HG03565 (cell line): Measurements from ENCODE around the gene LCTL.

Source experiments
- ATAC-seq: cut with Tn5 transposase; IDR thresholded peaks from one replicate; pipeline ENCODE4 v1.9.1; 2021; ENCODE audit warnings: mild to moderate bottlenecking, moderate library complexity; ENCODE audit not compliant: unreplicated experiment

LCTL gene

GRCh38 chr15:66566963-66567531 lies 1.2 kb upstream of the LCTL start:
- no peak for ATAC-seq

GRCh38 chr15:66565141-66565641 lies 607 bp downstream of the LCTL start:
- no peak for ATAC-seq

GRCh38 chr15:66564136-66565041 lies 1.4 kb downstream of the LCTL start:
- no peak for ATAC-seq

GRCh38 chr15:66563566-66564110 lies 2.2 kb downstream of the LCTL start:
- ATAC-seq: no peak

- no peak for ATAC-seq
These were observed 2.7 kb downstream of the LCTL start for GRCh38 chr15:66563126-66563525.

GRCh38 chr15:66560856-66561525 lies 4.8 kb downstream of the LCTL start:
- no peak for ATAC-seq

GRCh38 chr15:66558271-66558670 lies 7.5 kb downstream of the LCTL start:
- no peak for ATAC-seq

GRCh38 chr15:66555685-66556084 lies 10.1 kb downstream of the LCTL start:
- ATAC-seq: no peak

GRCh38 chr15:66545255-66545654 lies 20.5 kb downstream of the LCTL start:
- ATAC-seq: no peak

GRCh38 chr15:66542896-66543295 lies 22.9 kb downstream of the LCTL start:
- no peak for ATAC-seq

GRCh38 chr15:66535056-66535455 lies 30.7 kb downstream of the LCTL start:
- no peak for ATAC-seq

GRCh38 chr15:66524838-66525237 lies 41.0 kb downstream of the LCTL start:
- ATAC-seq: no peak

- ATAC-seq: no peak
These were observed 41.9 kb downstream of the LCTL start for GRCh38 chr15:66523926-66524325.

GRCh38 chr15:66515901-66516322 lies 49.9 kb downstream of the LCTL start:
- ATAC-seq: no peak

- ATAC-seq: no peak
These were observed 51.2 kb downstream of the LCTL start for GRCh38 chr15:66514586-66514985.

GRCh38 chr15:66508293-66508883 lies 57.4 kb downstream of the LCTL start:
- ATAC-seq: no peak

- ATAC-seq: no peak
These were observed 60.0 kb downstream of the LCTL start for GRCh38 chr15:66505818-66506217.

- ATAC-seq: no peak
These were observed 60.4 kb downstream of the LCTL start for GRCh38 chr15:66505430-66505811.

GRCh38 chr15:66504563-66505429 lies 61.0 kb downstream of the LCTL start, which contains the start of the genes RPL4 and ZWILCH:
Gene RPL4 (minus strand): TSS chr15:66504855. CDS start chr15:66504790, 65 bp downstream.
Gene ZWILCH (plus strand): TSS chr15:66505326. CDS start chr15:66505339, 13 bp downstream.
- peak; percentile 59 for ATAC-seq
